HG03378 (cell line): ENCODE data around the gene SLC9A3.

Experiments used
- ATAC-seq: cut with Tn5 transposase; IDR thresholded peaks from one replicate; pipeline ENCODE4 v1.9.1; 2021; ENCODE audit warnings: mild to moderate bottlenecking, moderate library complexity; ENCODE audit not compliant: unreplicated experiment

Gene SLC9A3

DNA sequence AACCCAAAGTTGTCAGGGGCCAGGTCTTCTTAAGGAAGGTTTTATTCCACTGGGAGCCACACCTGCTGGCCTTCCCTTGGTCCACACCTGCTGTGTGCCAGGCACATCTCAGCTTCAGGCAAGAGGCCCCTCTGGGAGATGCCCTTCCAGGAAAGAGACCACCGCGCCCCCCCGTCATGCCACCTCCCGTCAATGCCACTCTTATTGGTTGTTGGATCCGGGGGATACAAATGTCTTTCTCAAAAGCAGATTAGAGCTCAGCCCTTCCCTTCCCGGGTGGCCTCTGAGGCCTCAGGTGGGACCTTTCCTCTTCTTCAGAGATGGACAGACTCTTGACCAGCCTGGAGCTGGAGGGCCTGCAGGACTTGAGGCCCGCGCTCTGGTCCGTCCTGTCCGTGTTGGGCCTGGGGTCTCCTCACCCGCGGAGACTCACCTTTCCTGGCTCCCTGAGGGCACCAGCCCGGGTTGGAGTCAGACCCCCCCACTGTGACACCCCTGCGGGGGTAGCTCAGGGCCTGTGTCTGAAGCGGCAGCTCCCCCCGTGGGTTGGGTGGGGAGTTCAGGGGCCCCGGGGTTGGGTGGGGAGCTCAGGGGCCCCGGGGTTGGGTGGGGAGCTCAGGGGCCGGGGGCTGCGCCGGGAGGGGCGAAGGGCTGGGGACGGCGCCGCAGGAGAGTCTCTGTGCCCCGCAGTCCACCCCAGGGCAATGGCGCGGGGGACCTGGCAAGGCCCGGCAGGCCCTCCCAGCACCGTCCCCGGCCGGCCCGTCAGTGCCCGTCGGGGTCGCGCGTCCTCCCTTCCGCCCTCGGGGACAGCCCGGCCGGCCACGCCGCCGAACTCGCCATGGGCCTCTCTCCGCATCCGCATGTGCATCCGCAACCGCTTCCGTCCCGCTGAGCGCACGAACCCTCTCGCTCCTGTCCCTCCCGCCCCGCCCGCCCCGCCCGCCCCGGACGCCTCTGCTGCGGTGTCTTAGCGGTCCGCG lies 3.7 kb upstream of the SLC9A3 start:
- ATAC-seq, result no peak

DNA sequence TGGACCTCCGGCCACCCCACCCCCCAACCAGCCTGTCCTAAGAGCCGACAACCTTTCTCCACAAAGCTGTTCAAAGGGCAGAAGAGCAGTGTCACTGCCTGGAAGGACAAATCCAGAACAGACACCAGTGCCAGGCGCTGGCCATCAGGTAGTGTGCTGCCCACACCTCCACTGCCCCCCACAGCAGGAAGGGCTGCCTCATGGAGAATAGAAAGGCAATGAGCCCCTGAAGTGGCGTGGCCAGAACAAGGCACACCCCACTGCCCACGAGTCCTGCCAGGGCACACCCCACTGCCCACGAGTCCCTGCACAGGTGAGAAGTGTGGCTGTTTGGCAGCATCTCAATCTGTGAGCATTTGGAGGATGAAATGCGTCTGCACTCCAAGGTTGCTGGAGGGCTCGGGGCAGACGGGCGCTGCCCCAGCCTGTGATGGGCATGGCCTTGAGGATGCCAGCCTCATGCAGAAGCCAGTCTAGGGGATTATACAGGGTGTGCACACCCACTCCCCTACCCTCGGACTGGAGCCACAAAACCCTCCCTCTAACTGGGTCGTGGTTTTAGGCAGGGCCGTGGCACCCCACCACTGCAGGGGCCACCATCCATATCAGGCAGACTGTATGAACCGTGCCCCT lies 2.3 kb upstream of the SLC9A3 start:
- no peak for ATAC-seq

- ATAC-seq, result no peak
Measured at GRCh38 chr5:525916-526315, 1.7 kb upstream of the SLC9A3 start.

GRCh38 chr5:524973-525761 lies 918 bp upstream of the SLC9A3 start:
- ATAC-seq, result no peak

DNA sequence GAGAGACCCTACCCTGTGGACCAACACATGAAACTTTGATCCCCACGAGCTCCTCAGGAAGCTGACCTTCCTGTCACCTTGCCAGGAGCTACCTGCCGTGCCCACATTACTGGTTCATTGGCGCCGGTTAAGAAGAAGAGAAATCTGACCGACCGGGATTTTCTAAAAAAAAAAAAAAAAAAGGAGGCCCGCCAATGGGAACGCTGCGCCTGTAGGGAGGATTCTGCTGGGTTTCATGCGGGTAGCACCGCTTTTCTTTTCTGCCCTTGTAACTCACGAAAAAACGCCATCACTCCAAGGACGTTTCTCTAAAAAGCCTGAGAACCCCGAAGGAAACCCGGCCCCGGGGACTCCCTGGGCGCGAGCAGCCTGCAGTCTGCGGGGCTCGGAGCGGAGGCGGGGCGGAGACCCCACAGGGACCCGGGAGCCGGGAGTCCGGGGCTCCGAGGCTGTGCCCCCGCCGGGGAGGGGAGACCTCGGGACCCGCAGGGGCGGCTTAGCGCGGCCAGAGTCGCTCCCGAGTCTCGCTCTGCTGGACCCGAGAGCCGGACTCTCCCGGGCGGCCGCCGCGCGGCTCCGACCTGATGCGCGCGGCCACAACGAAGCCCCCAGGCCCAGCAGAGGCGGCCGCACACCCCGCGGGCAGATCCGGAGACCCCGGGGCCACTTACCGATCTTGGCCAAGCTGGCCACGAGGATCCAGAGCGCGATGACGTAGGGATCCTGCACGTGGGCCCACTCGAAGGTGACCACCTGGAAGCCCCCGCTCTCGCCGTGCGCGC lies 617 bp downstream of the SLC9A3 start:
- ATAC-seq, result no peak

GRCh38 chr5:522899-523440 lies 1.3 kb downstream of the SLC9A3 start:
- no peak for ATAC-seq

GRCh38 chr5:522116-522515 lies 2.1 kb downstream of the SLC9A3 start:
- ATAC-seq, result no peak

GRCh38 chr5:521680-522079 lies 2.6 kb downstream of the SLC9A3 start:
- no peak for ATAC-seq

DNA sequence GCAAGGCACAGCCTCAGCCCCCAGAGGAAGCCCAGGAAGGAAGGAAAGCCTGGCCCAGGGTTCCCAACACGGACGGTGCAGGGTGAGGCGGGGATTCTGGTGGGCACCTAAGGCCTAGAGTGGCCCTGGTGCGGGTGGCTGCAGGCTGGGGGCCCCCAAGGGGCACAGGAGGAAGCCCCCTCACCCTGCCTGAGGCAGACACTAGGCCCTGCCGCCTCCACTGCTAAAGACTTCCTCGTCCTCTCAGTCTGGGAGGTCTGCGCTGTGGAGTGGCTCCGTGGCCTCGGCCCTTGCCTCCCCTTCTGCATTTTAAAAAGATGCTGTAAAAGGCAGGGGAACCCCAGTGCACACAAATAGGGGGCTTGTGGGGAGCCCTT lies 3.4 kb downstream of the SLC9A3 start:
- no peak for ATAC-seq

GRCh38 chr5:520196-520849 lies 3.9 kb downstream of the SLC9A3 start:
- ATAC-seq, result no peak

- no peak for ATAC-seq
Measured at GRCh38 chr5:518721-519120, 5.5 kb downstream of the SLC9A3 start.

- no peak for ATAC-seq
Measured at GRCh38 chr5:517535-518100, 6.6 kb downstream of the SLC9A3 start.

DNA sequence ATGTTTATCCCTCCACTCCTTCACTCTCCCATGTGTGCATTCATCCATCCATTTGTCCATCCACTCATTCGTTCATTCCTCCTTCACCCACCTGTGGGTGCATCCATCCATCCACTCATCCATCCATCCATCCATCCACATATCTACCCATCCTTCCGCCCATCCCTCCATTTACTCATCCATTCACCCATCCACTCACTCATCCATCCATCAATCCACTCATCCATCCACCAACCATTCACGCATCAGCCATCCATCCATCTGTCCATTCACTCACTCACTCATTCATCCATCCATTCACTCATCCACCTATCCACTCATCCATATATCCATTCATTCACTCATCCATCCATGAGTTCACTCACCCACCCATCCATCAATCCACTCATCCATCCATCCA lies 7.3 kb downstream of the SLC9A3 start:
- no peak for ATAC-seq

DNA sequence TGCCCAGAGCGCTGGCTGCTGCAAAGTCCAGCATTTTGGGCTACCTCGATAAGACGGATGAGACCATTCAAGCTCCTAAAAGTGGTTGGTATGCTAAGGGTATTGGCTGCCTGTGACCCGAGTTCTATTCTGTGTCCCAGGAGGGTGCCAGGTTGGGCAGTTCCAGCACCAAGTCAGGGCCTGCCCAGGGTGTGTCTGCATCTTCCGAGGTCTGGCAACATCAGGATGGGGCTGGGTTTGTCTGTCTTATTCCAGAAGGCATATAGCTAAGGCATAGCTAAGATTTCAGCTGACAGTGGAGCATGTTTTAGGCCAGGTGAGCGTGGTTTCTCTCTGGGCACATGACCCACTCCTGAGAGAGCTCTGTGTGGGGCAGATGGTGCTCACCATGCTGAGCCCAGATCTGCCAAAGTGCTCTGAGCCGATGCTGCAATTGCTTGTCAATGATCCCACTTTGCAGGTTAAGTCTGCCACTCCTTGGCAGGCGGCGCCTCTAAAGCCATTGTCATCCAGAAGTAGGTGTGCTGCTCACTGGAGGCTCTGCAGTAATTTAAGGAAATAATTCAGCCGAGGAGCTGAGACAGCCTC lies 7.8 kb downstream of the SLC9A3 start:
- no peak for ATAC-seq

- ATAC-seq, result no peak
Measured at GRCh38 chr5:515273-515836, 8.9 kb downstream of the SLC9A3 start.

DNA sequence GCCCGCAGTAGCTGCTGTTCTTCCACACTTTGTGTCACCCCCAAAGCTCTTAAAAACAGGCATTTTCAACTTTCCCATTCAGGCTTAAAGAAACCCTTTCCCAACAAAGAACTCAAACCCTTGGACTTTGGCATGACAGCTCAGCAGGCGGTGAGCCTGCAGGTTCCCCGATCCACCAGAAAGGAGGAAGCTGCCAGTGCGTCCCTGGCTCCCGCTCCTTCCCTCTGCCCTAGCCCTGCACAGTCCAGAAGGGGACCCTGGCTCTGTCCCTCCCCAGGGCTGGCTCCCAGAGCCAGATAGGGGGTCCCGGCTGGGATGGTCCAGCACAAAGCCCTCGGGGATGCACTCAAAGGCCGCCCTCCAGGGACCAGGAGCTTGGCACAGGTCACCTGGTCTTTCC lies 9.6 kb downstream of the SLC9A3 start:
- ATAC-seq, result no peak

- no peak for ATAC-seq
Measured at GRCh38 chr5:514101-514485, 10.2 kb downstream of the SLC9A3 start.

GRCh38 chr5:513216-514100 lies 10.8 kb downstream of the SLC9A3 start:
- no peak for ATAC-seq
